ENCODE measurements around the gene SORCS1.

GRCh38 chr10:107031931-107032699 lies 132.4 kb downstream of the SORCS1 start:
- TF ChIP-seq CTCF (IDR thresholded peaks at IDR 0.05) (no peak), ZFX (IDR thresholded peaks at IDR 0.05; ENCODE audit: borderline replicate concordance) (no peak)
